K562 (cell line): ENCODE results near the gene IPO13. TPM values are rescaled to one million over a fixed set of nuclear protein-coding genes. Genes with fewer than 3 reads are reported as not detected.

Source experiments
- ARID1B ChIP-seq: fragments of 450-650 bp; IDR thresholded peaks from 2 replicates; pipeline ENCODE4 v1.6.1; 2016; ENCODE audit warnings: antibody characterized with exemption, mild to moderate bottlenecking, inconsistent platforms
- GTF2B ChIP-seq: IDR thresholded peaks from 2 replicates; pipeline ENCODE4 v1.6.1; 2011; ENCODE audit not compliant: insufficient read length; ENCODE audit errors: extremely low read depth
- GTF3C2 ChIP-seq: IDR thresholded peaks from 3 replicates; pipeline ENCODE4 v1.6.1; 2011; ENCODE audit warnings: borderline replicate concordance, mild to moderate bottlenecking, moderate library complexity; ENCODE audit not compliant: insufficient read length; ENCODE audit errors: extremely low read depth
- HIVEP1 ChIP-seq: fragments of 250-450 bp; sonication (Bioruptor Pico); IDR thresholded peaks from 2 replicates; pipeline ENCODE4 v1.4.0; 2020; ENCODE audit warnings: mild to moderate bottlenecking
- HNRNPK ChIP-seq: fragments of 200-400 bp; formaldehyde crosslinking; IDR thresholded peaks from one replicate; pipeline ENCODE4 v1.6.1; 2018; ENCODE audit warnings: mild to moderate bottlenecking, low read depth, low read length; ENCODE audit not compliant: poor library complexity, severe bottlenecking
- KAT7 ChIP-seq: sonication (generic); formaldehyde crosslinking; IDR thresholded peaks from 2 replicates; pipeline ENCODE4 v1.8.0; 2022; ENCODE audit warnings: missing genetic modification reagents, mild to moderate bottlenecking, borderline replicate concordance
- MAFG ChIP-seq: fragments of 450-650 bp; conservative IDR thresholded peaks from 2 replicates; pipeline ENCODE4 v1.6.1; 2016; ENCODE audit warnings: missing genetic modification characterization, missing compliant biosample characterization
- MBD1 ChIP-seq: fragments of 250-450 bp; sonication (Bioruptor Pico); IDR thresholded peaks from 2 replicates; pipeline ENCODE4 v1.8.0; 2022; ENCODE audit warnings: inconsistent platforms
- MLLT1 ChIP-seq, 2 experiments: fragments of 450-650 bp; IDR thresholded peaks; 2 replicates each; pipeline ENCODE4 v1.6.1; 2016
- PPARD ChIP-seq: fragments of 250-450 bp; sonication (Bioruptor Pico); IDR thresholded peaks from 2 replicates; pipeline ENCODE4 v1.8.0; 2022; ENCODE audit warnings: inconsistent platforms, mild to moderate bottlenecking, moderate library complexity
- RAD51 ChIP-seq: fragments of 450-650 bp; IDR thresholded peaks from 2 replicates; pipeline ENCODE4 v1.7.1; 2016; ENCODE audit warnings: low read depth, mild to moderate bottlenecking, borderline replicate concordance
- SMARCC2 ChIP-seq: fragments of 450-650 bp; IDR thresholded peaks from 2 replicates; pipeline ENCODE4 v1.6.1; 2017; ENCODE audit warnings: antibody characterized with exemption, moderate library complexity, mild to moderate bottlenecking, low read depth
- XRCC3 ChIP-seq: fragments of 450-650 bp; IDR thresholded peaks from 2 replicates; pipeline ENCODE4 v1.6.1; 2017; ENCODE audit warnings: mild to moderate bottlenecking, moderate library complexity
- ZNF23 ChIP-seq: fragments of 250-450 bp; sonication (Bioruptor Pico); IDR thresholded peaks from 2 replicates; pipeline ENCODE4 v1.4.0; 2020; ENCODE audit warnings: mild to moderate bottlenecking
- ZNF408 ChIP-seq: fragments of 250-450 bp; sonication (Bioruptor Pico); IDR thresholded peaks from 2 replicates; pipeline ENCODE4 v1.4.0; 2020; ENCODE audit warnings: low read depth, mild to moderate bottlenecking, moderate library complexity
- ZSCAN32 ChIP-seq: fragments of 450-650 bp; formaldehyde crosslinking; IDR thresholded peaks from 2 replicates; pipeline ENCODE4 v1.4.0; 2020; ENCODE audit warnings: mild to moderate bottlenecking, moderate library complexity
- polyA plus RNA-seq, 8 experiments: library from polyadenylated mRNA; depleted of rRNA in 4 of 8; stranded (reverse) in 5 of 8; unstranded in 3 of 8; fragments of >200 nt; fragmentation: Nextera tagmentation in 2 of 8; fragmentation: Illumina TruSeq in 1 of 8; extraction: Ambion mirVana in 2 of 8; extraction: Trizol in 1 of 8; gene quantifications; 2 replicates each; pipeline versions ENCODE4 v1.2.1 to v1.2.3, GENCODE V29; 2011 to 2014; ENCODE audit warnings: inconsistent platforms in 1 of 8, missing spikeins in 1 of 8
- total RNA-seq, 7 experiments: library from RNA; depleted of rRNA in 6 of 7; stranded (reverse); fragments of >200 nt in 6 of 7; fragmentation: Illumina TruSeq in 2 of 7; extraction: Trizol in 2 of 7; gene quantifications; 2 replicates each; pipeline versions ENCODE4 v1.2.1 to v1.2.3, GENCODE V29; 2011 to 2021; ENCODE audit warnings: low replicate concordance in 1 of 7
- TF ChIP-seq, protein P1 (sequence below): fragments of 250-450 bp; sonication (Bioruptor Pico); IDR thresholded peaks from 2 replicates; pipeline ENCODE4 v1.5.0; 2020; ENCODE audit warnings: mild to moderate bottlenecking
- TF ChIP-seq, protein P2 (sequence below): fragments of 450-650 bp; conservative IDR thresholded peaks from 2 replicates; pipeline ENCODE4 v1.6.1; 2016; ENCODE audit warnings: missing genetic modification characterization, low read depth, mild to moderate bottlenecking, missing compliant biosample characterization, moderate library complexity

IPO13 gene
- total and polyA plus RNA-seq, 9 of the 15 experiments (the other 6 are each of a cell fraction or from before 2014, with no cell fraction given), result 7.0 to 30.8 (median 16.2) TPM

DNA sequence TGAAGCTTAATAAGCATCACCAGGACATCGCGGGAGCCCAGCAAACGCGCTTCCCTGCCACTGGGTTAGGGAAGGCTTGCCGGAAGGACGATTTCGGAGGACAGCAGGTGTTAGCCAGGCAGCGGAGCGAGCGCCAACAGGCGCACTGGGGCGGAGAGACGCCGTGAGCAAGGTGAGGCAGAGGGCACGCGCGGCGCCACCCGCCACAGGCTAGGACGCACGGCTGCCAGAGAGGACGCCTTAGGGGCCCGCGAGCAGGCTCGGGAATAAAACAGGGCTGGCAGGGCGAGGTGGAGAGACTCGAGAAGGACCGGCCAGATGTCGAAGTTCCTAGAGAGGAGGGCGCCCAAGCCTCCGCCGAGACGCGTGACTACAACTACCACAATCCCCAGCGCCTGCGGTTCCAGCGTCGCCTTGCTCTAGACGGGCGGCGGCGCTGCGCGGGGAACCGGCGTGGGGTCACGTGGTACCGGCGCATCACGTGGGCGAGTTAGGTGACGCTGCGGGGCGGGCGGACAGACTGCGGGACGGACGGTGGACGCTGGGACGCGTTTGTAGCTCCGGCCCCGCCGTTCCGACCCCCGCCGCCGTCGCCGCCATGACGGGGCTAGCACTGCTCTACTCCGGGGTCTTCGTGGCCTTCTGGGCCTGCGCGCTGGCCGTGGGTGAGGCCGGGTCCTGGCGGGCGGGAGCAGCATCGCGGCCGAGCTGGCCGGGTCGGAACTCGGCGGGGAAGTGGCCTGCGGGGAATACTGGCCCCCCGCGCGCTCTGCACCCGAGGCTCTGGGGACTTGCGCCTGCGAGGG, 27.9 kb downstream of the IPO13 start, which contains the start of gene ATP6V0B (continued):
- TF ChIP-seq, protein P1, sequence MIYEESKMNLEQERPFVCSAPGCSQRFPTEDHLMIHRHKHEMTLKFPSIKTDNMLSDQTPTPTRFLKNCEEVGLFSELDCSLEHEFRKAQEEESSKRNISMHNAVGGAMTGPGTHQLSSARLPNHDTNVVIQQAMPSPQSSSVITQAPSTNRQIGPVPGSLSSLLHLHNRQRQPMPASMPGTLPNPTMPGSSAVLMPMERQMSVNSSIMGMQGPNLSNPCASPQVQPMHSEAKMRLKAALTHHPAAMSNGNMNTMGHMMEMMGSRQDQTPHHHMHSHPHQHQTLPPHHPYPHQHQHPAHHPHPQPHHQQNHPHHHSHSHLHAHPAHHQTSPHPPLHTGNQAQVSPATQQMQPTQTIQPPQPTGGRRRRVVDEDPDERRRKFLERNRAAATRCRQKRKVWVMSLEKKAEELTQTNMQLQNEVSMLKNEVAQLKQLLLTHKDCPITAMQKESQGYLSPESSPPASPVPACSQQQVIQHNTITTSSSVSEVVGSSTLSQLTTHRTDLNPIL (CRISPR knock-in tag), result no peak
- TF ChIP-seq RAD51 (peak; percentile 100), HIVEP1 (peak; percentile 4; the same call in 1 of the 2 replicates), XRCC3 (no peak), PPARD (CRISPR knock-in tag) (no peak), MAFG (no peak), SMARCC2 (no peak), ZNF408 (no peak), MBD1 (no peak), GTF2B (no peak), HNRNPK (no peak), KAT7 (CRISPR knock-in tag) (no peak), GTF3C2 (no peak), ZNF23 (CRISPR knock-in tag) (no peak), MLLT1 (IDR thresholded peaks at IDR 0.05) (peak; percentile 3 to 82; a peak in 2 of 4 replicates), ZSCAN32 (no peak), ARID1B (no peak)
- TF ChIP-seq, protein P2, sequence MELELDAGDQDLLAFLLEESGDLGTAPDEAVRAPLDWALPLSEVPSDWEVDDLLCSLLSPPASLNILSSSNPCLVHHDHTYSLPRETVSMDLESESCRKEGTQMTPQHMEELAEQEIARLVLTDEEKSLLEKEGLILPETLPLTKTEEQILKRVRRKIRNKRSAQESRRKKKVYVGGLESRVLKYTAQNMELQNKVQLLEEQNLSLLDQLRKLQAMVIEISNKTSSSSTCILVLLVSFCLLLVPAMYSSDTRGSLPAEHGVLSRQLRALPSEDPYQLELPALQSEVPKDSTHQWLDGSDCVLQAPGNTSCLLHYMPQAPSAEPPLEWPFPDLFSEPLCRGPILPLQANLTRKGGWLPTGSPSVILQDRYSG (tag), result no peak
